Pancreas (tissue), 10 donors: ENCODE results near the gene TXN. TPM values are rescaled to one million over a fixed set of nuclear protein-coding genes. Genes with fewer than 3 reads are reported as not detected.

ENCODE experiments used
- ATAC-seq, 4 donors: fragments of 200-7000 bp; cut with Tn5 transposase; one replicate each; pipeline versions ENCODE4 v1.8.0 to v1.9.1; 2020; ENCODE audit warnings: mild to moderate bottlenecking in 4 of 4, moderate library complexity in 4 of 4
- DNase-seq, 6 donors: peaks; one replicate each; pipeline ENCODE4 v3.0.0-alpha.2; 2020
- FAIRE-seq: peaks from 2 replicates; lab custom pipeline; 2012; peaks lifted over from hg19 to GRCh38; lab: Jason Lieb, UNC
- H3K27ac ChIP-seq, 4 donors: fragments of 200-600 bp; sonication (generic); 1 replicate in 3 of 4; 2 replicates in 1 of 4; pipeline versions ENCODE4 v1.5.0 to v1.8.0; 2020
- H3K27me3 ChIP-seq, 4 donors: fragments of 200-600 bp; one replicate each; pipeline ENCODE4 v1.8.0; 2021
- H3K36me3 ChIP-seq, 3 donors: fragments of 200-600 bp; sonication (generic) in 1 of 3; one replicate each; pipeline versions ENCODE4 v1.5.0 to v1.8.0; 2020 to 2021
- H3K4me1 ChIP-seq, 3 donors: fragments of 200-600 bp; one replicate each; pipeline ENCODE4 v1.8.0; 2021
- H3K4me3 ChIP-seq, 4 donors: fragments of 200-600 bp; sonication (generic) in 2 of 4; one replicate each; pipeline versions ENCODE4 v1.5.0 to v1.8.0; 2020 to 2021
- H3K9me3 ChIP-seq, 4 donors: fragments of 200-600 bp; one replicate each; pipeline ENCODE4 v1.8.0; 2021
- WGBS, 2 donors: extraction: QIAGEN DNeasy Blood & Tissue Kit; methylation state at CpG; one replicate each; pipeline ENCODE4 v1.1.7; 2013; 5-methylcytosine and 5-hydroxymethylcytosine counted together
- intact Hi-C, 3 donors: fragments of 100-400 bp; cut with DNase I; formaldehyde crosslinking; loops; one replicate each; pipeline versions ENCODE4 v1.11.1 to v1.14.2; 2022
- polyA plus RNA-seq, 2 donors: library from polyadenylated mRNA; stranded (reverse); fragments of 200-250 nt; gene quantifications; one replicate each; pipeline ENCODE4 v1.2.3, GENCODE V29; 2013
- total RNA-seq, 6 donors: library from RNA; stranded (reverse); fragmentation: NEBNext Ultra II Directional in 4 of 6; extraction: Animal tissue kit (Norgen Biotek cat#: 25700) in 4 of 6; gene quantifications; one replicate each; pipeline versions ENCODE4 v1.2.1 to v1.2.4, GENCODE V29; 2021 to 2023
- TF ChIP-seq, protein P1 (sequence below), 4 donors: fragments of 200-600 bp; sonication (generic) in 3 of 4; IDR thresholded peaks; one replicate each; pipeline versions ENCODE4 v1.5.0 to v1.8.0; 2021; ENCODE audit warnings: antibody characterized with exemption in 4 of 4
- donor health status: healthy with polysubstance abuse.
- donor health status: DM: no; HTN: no; CAD: no; lungs with moderate emphysema.
- donor health status: DM: no; HTN: no; CAD: no.
- donor health status: control.
- donor health status: control.
- donor health status: Bipolar disorder and iron deficiency.
- donor health status: DM: yes; HTN: yes; CAD: no.
- donor health status: DM: no; HTN: no; CAD: no.
- donor health status: DM: no; HTN: no; CAD: no.
- donor health status: DM: yes; HTN: yes; CAD: no.

TXN gene
- total RNA-seq: 10 to 100 TPM; 44.3 to 87.6 (median 67.2) TPM
- 10 to 100 TPM; 88.4 to 99.5 TPM for polyA plus RNA-seq

DNA sequence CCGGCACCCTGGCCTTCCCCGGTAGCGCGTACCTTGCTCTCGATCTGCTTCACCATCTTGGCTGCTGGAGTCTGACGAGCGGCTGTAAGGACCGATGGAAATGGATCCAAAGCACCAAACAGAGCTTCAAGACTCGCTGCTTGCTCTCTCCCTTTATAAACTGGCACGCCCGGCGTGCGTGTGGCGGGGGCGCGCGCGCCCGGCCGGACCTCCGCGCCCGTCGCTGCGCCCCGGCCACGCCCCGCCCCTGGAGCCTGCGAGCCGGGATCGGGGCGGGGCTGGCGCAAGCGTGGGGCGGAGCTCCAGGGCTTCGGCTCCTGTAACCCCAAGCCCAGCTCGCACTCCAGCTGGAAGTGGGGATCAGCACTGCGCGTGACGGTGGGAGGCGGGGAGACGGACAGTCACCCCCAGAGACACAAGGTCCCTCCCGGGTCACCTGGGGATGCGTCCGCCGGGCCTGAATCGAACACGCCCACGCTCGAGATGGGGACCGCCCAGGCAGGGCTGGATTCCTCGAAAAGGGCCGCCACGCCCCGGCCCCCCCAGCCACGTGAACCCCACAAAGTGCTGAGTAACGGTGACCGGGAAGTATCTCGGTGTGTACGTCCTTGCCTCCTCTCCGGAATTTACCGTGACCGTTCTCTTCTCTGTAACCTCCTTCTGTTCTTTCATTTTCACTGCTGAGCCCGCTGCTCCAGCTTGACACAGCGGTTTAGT, at the start of gene TXN:
Gene TXN (minus strand): TSS at position 128 of the 717 bp plus-strand sequence. CDS start 72 bp downstream, at position 56.
- H3K27me3 ChIP-seq: no peaks in the 10 kb centered on the region
- ATAC-seq (peak; percentile 90 to 94 (median 92)), FAIRE-seq (no peak), DNase-seq (peak; percentile 84 to 94 (median 92))
- H3K4me3 ChIP-seq: peak within 1 kb of the TSS; percentile 90 to 96 (median 94)
- TF ChIP-seq, protein P1, sequence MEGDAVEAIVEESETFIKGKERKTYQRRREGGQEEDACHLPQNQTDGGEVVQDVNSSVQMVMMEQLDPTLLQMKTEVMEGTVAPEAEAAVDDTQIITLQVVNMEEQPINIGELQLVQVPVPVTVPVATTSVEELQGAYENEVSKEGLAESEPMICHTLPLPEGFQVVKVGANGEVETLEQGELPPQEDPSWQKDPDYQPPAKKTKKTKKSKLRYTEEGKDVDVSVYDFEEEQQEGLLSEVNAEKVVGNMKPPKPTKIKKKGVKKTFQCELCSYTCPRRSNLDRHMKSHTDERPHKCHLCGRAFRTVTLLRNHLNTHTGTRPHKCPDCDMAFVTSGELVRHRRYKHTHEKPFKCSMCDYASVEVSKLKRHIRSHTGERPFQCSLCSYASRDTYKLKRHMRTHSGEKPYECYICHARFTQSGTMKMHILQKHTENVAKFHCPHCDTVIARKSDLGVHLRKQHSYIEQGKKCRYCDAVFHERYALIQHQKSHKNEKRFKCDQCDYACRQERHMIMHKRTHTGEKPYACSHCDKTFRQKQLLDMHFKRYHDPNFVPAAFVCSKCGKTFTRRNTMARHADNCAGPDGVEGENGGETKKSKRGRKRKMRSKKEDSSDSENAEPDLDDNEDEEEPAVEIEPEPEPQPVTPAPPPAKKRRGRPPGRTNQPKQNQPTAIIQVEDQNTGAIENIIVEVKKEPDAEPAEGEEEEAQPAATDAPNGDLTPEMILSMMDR (IDR thresholded peaks at IDR 0.05): no peak
- no peaks in the 10 kb centered on the region for H3K9me3 ChIP-seq
- H3K27ac ChIP-seq: peak within 1 kb of the TSS; percentile 80 to 92 (median 90)
- WGBS, 2 donors: 0 to 1% methylated on average over 52 to 65 of the region's 65 CpGs
- intact Hi-C loops: no loop called here
- H3K36me3 ChIP-seq: no peaks in the 10 kb centered on the region
- H3K4me1 ChIP-seq: peaks cover 0 to 11% (median 9%) of the 10 kb centered on the region in 3 donors

DNA sequence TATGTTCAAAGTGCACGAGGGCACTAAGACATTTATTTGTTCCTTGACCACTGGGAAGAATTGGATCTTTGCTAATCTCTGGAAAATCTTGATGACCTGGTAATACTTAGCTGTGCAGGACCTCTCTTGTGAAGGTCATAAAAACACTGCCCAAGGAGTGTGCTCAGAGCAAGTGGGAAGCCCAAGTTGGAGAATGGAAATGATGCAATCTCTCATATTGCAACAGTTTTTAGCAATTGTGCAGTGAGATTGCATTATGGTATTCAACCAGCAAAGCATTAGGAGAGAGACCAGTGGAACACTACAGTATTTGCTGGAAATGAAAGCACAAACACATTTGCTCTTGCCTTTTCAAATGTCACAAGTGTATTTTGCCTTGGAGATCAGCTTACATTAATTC, 46.8 kb upstream of the TXN start:
- Histone ChIP-seq H3K36me3 (no peaks in the 10 kb centered on the region), H3K27ac (no peak overlapping the region), H3K4me1 (no peaks in the 10 kb centered on the region), H3K4me3 (no peak overlapping the region), H3K9me3 (no peaks in the 10 kb centered on the region), H3K27me3 (no peaks in the 10 kb centered on the region)
- ATAC-seq (peak in 1 of 4 donors; percentile 32), DNase-seq (no peak), FAIRE-seq (no peak)
- WGBS, 2 donors: 63 to 77% methylated on average over 1 of the region's 1 CpG
- intact Hi-C loops: loop anchor here in 1 of 3 donors (10.0 kb wide), 1 partner anchor 128 kb away; no protein-coding TSS in a partner anchor
- TF ChIP-seq, protein P1 (IDR thresholded peaks at IDR 0.05): no peak

DNA sequence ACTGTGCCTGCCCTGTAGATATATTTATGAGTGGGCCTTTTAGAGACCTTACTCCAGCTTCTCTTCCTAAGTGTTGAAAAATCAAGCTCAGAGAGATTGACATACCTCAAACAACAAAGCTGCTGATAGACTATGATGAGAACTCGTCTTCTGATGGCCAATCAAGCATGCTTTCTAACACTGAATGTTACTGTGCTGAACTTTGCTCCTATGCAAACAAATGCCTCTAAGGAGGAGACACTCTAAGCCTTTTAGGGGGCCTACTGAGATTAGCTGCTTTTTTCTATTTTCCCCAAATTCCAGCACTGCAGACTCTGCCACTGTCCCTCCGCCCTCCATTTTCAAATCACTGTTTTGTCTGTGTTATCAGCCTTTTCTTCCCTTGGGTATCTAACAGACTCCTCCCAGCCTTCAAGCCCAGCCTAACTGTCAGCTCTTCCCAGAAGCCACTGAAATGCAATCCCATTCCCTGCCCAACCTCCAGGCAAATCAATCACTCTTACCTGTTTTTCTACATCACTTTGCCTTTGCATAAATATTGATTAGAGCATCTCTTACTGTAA, 41.8 kb upstream of the TXN start:
- TF ChIP-seq, protein P1 (IDR thresholded peaks at IDR 0.05): no peak
- 51 to 56% methylated on average over 2 of the region's 2 CpGs for WGBS, 2 donors
- intact Hi-C loops: no loop called here
- H3K9me3 ChIP-seq: no peaks in the 10 kb centered on the region
- no peaks in the 10 kb centered on the region for H3K4me1 ChIP-seq
- no peak overlapping the region for H3K4me3 ChIP-seq
- ATAC-seq: no peak
- no peak for FAIRE-seq
- H3K36me3 ChIP-seq: no peaks in the 10 kb centered on the region
- H3K27ac ChIP-seq: no peak overlapping the region
- no peaks in the 10 kb centered on the region for H3K27me3 ChIP-seq
- DNase-seq: no peak

DNA sequence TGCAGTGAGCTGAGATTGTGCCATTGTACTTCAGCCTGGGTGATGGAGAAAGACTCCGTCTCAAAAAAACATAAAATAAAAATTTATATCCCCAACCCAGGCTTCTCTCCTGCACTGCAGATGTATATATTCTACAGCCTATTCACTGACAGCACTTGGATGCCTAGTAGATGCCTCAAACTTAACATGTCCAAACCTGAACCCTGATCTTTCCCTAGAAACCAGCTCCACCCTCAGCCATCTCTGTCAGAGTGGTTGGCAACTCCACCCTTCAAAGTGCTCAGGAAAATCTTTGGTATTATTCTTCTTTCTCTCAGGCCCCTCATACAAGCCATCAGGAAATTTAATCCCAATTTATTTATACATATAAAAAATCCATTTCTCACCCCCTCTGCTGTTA, 36.9 kb upstream of the TXN start:
- FAIRE-seq (no peak), DNase-seq (no peak), ATAC-seq (no peak)
- H3K36me3 ChIP-seq: no peaks in the 10 kb centered on the region
- H3K27me3 ChIP-seq: no peaks in the 10 kb centered on the region
- no peaks in the 10 kb centered on the region for H3K9me3 ChIP-seq
- no peak overlapping the region for H3K27ac ChIP-seq
- intact Hi-C loops: no loop called here
- no peaks in the 10 kb centered on the region for H3K4me1 ChIP-seq
- H3K4me3 ChIP-seq: no peak overlapping the region
- 81 to 91% methylated on average over 1 of the region's 1 CpG for WGBS, 2 donors
- TF ChIP-seq, protein P1 (IDR thresholded peaks at IDR 0.05): no peak
